GM03348 (cell line): ENCODE results near the gene STK11.

Experiments used
- DNase-seq: peaks from one replicate; pipeline ENCODE4 v3.0.0; 2012; ENCODE audit warnings: low spot score

The STK11 gene

GRCh38 chr19:1251330-1252220, 46.0 kb downstream of the STK11 start:
- peak; percentile 48 for DNase-seq

GRCh38 chr19:1252221-1252820, 46.7 kb downstream of the STK11 start:
- peak; percentile 88 for DNase-seq

- peak; percentile 90 for DNase-seq
Observed at GRCh38 chr19:1252821-1253513, 47.4 kb downstream of the STK11 start.

GRCh38 chr19:1253514-1254080, 48.0 kb downstream of the STK11 start:
- DNase-seq, result no peak

GRCh38 chr19:1254081-1254527, 48.5 kb downstream of the STK11 start:
- DNase-seq, result no peak

GRCh38 chr19:1254530-1255185, 49.1 kb downstream of the STK11 start:
- DNase-seq, result no peak

GRCh38 chr19:1255186-1256161, 49.9 kb downstream of the STK11 start:
- DNase-seq, result no peak

GRCh38 chr19:1256646-1257474, 51.3 kb downstream of the STK11 start:
- DNase-seq, result no peak

- DNase-seq, result no peak
Observed at GRCh38 chr19:1257475-1258162, 52.0 kb downstream of the STK11 start.

GRCh38 chr19:1258163-1258492, 52.5 kb downstream of the STK11 start:
- no peak for DNase-seq

GRCh38 chr19:1258707-1259205, 53.2 kb downstream of the STK11 start:
- no peak for DNase-seq

- no peak for DNase-seq
Observed at GRCh38 chr19:1259206-1259875, 53.8 kb downstream of the STK11 start.

GRCh38 chr19:1259876-1260748, 54.5 kb downstream of the STK11 start:
- no peak for DNase-seq

GRCh38 chr19:1260749-1261537, 55.4 kb downstream of the STK11 start:
- peak; percentile 95 for DNase-seq

- no peak for DNase-seq
Observed at GRCh38 chr19:1261538-1261797, 55.9 kb downstream of the STK11 start.

- no peak for DNase-seq
Observed at GRCh38 chr19:1261798-1262622, 56.4 kb downstream of the STK11 start.
